Measurements from ENCODE around the gene OSBPL6.

DNA sequence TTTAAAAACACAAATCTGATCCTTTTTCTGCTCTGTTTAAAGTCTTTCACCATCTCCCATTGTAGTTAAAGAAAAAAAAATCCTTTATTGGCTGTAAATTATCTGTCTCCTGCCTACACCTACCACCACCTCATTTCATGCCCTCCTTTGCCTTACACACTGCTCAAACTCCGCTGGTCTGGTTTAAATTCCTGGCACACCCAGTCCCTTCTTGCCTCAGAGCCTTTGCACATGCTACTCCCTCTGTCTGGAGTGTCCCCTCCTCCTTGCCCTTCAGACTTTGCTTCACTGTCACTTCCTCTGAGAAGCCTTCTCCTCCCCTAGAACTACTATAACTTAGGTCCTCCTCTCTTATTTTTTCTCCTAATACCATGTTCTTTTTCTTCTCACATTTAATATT lies 49.6 kb downstream of the OSBPL6 start:
- TF ChIP-seq, protein P1, sequence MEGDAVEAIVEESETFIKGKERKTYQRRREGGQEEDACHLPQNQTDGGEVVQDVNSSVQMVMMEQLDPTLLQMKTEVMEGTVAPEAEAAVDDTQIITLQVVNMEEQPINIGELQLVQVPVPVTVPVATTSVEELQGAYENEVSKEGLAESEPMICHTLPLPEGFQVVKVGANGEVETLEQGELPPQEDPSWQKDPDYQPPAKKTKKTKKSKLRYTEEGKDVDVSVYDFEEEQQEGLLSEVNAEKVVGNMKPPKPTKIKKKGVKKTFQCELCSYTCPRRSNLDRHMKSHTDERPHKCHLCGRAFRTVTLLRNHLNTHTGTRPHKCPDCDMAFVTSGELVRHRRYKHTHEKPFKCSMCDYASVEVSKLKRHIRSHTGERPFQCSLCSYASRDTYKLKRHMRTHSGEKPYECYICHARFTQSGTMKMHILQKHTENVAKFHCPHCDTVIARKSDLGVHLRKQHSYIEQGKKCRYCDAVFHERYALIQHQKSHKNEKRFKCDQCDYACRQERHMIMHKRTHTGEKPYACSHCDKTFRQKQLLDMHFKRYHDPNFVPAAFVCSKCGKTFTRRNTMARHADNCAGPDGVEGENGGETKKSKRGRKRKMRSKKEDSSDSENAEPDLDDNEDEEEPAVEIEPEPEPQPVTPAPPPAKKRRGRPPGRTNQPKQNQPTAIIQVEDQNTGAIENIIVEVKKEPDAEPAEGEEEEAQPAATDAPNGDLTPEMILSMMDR (IDR thresholded peaks at IDR 0.05) = no peak
- TF ChIP-seq SIN3A (IDR thresholded peaks at IDR 0.05; ENCODE audit: borderline replicate concordance, insufficient read depth, low read depth, low read length) = no peak
- TF ChIP-seq, protein P2, sequence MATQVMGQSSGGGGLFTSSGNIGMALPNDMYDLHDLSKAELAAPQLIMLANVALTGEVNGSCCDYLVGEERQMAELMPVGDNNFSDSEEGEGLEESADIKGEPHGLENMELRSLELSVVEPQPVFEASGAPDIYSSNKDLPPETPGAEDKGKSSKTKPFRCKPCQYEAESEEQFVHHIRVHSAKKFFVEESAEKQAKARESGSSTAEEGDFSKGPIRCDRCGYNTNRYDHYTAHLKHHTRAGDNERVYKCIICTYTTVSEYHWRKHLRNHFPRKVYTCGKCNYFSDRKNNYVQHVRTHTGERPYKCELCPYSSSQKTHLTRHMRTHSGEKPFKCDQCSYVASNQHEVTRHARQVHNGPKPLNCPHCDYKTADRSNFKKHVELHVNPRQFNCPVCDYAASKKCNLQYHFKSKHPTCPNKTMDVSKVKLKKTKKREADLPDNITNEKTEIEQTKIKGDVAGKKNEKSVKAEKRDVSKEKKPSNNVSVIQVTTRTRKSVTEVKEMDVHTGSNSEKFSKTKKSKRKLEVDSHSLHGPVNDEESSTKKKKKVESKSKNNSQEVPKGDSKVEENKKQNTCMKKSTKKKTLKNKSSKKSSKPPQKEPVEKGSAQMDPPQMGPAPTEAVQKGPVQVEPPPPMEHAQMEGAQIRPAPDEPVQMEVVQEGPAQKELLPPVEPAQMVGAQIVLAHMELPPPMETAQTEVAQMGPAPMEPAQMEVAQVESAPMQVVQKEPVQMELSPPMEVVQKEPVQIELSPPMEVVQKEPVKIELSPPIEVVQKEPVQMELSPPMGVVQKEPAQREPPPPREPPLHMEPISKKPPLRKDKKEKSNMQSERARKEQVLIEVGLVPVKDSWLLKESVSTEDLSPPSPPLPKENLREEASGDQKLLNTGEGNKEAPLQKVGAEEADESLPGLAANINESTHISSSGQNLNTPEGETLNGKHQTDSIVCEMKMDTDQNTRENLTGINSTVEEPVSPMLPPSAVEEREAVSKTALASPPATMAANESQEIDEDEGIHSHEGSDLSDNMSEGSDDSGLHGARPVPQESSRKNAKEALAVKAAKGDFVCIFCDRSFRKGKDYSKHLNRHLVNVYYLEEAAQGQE (IDR thresholded peaks at IDR 0.05; ENCODE audit: insufficient read depth in 1 of 2, low read depth in 2 of 2, low read length in 1 of 2) = no peak

All from Panc1 (cell line).